Activated CD8-positive, alpha-beta T cell treated with anti-CD3 and anti-CD28 coated beads, Interleukin-2, amount 10 ng/mL, durations not matched to agents 7 days and 5 days (primary cell): ENCODE results near the gene NOP14. TPM values are rescaled to one million over a fixed set of nuclear protein-coding genes. Genes with fewer than 3 reads are reported as not detected.
"Not testable (repeated sequence)": the region's sequence is repeated elsewhere in the genome, so short reads cannot be mapped to it uniquely, and the experiment has no call there.

Source experiments
- ATAC-seq: fragments of 150-1000 bp; cut with Tn5 transposase; one replicate; pipeline ENCODE4 v1.10.0; 2021; ENCODE audit warnings: moderate library complexity
- CTCF ChIA-PET: fragments of 350-600 bp; sonication (Branson Sonifier 250); formaldehyde crosslinking; loops from one replicate; lab custom pipeline; 2021; ENCODE audit warnings: antibody characterized with exemption; lab: Charles Lee
- POLR2A ChIA-PET: fragments of 350-600 bp; sonication (Branson Sonifier 250); formaldehyde crosslinking; loops from one replicate; lab custom pipeline; 2021; ENCODE audit warnings: antibody characterized with exemption; lab: Charles Lee
- DNase-seq: peaks from one replicate; pipeline ENCODE4 v3.0.0-alpha.2; 2020
- H3K27ac Mint-ChIP-seq: one replicate; pipeline ENCODE4 v1.8.0; 2021; ENCODE audit warnings: mild to moderate bottlenecking, mixed read lengths
- H3K27me3 Mint-ChIP-seq: one replicate; pipeline ENCODE4 v1.8.0; 2021; ENCODE audit warnings: low read depth, mixed read lengths
- H3K36me3 Mint-ChIP-seq: one replicate; pipeline ENCODE4 v1.8.0; 2021; ENCODE audit warnings: low read depth, mixed read lengths
- H3K4me1 Mint-ChIP-seq: one replicate; pipeline ENCODE4 v1.8.0; 2021; ENCODE audit warnings: low read depth, mixed read lengths
- H3K4me3 Mint-ChIP-seq: one replicate; pipeline ENCODE4 v1.8.0; 2021; ENCODE audit warnings: mild to moderate bottlenecking, mixed read lengths
- H3K9me3 Mint-ChIP-seq: one replicate; pipeline ENCODE4 v1.8.0; 2022; ENCODE audit warnings: mixed read lengths; ENCODE audit not compliant: insufficient read depth
- total RNA-seq, 2 experiments: library from RNA; stranded (reverse); gene quantifications; one replicate each; pipeline ENCODE4 v1.2.3, GENCODE V29; 2021

Gene NOP14
- total RNA-seq, result 10 to 100 TPM; 47.6 to 52.3 TPM

GRCh38 chr4:2963175-2963965, at the start of gene NOP14, which contains the start of gene GRK4:
Gene NOP14, minus strand, starts transcription at chr4:2963406. Its CDS starts 87 bp downstream, at chr4:2963319.
Gene GRK4, plus strand, starts transcription at chr4:2963571. Its CDS starts 500 bp downstream, at chr4:2964071.
- CTCF ChIA-PET, result interaction anchor here (0.8 to 4.6 kb wide), 7 partner anchors 10 to 201 kb away, joined by 3 to 41 read pairs (median 12); no protein-coding TSS in a partner anchor
- Mint-ChIP-seq H3K9me3 (no peaks in the 10 kb centered on the region), H3K4me3 (peak within 1 kb of the TSS; percentile 74), H3K27ac (peak within 1 kb of the TSS; percentile 95), H3K4me1 (peaks cover 38% of the 10 kb centered on the region), H3K27me3 (no peaks in the 10 kb centered on the region), H3K36me3 (peaks cover 16% of the 10 kb centered on the region)
- peak; percentile 99 for DNase-seq
- POLR2A ChIA-PET, result interaction anchor here (0.5 to 3.0 kb wide), 12 partner anchors 9 to 1381 kb away, joined by 3 to 18 read pairs (median 3); partner anchors contain the start of genes HTT, HTT-AS and TNIP2
- peak; percentile 83 for ATAC-seq

GRCh38 chr4:3011456-3012220, 48.4 kb upstream of the NOP14 start:
- Mint-ChIP-seq H3K9me3 (no peaks in the 10 kb centered on the region), H3K27me3 (peaks cover 3% of the 10 kb centered on the region), H3K27ac (no peak overlapping the region), H3K36me3 (no peaks in the 10 kb centered on the region), H3K4me3 (no peak overlapping the region), H3K4me1 (no peaks in the 10 kb centered on the region)
- CTCF ChIA-PET, result no interaction called here
- ATAC-seq (no peak), DNase-seq (no peak)
- POLR2A ChIA-PET, result no interaction called here

GRCh38 chr4:3010998-3011397, 47.8 kb upstream of the NOP14 start:
- ATAC-seq (no peak), DNase-seq (no peak)
- POLR2A ChIA-PET, result no interaction called here
- H3K4me1 Mint-ChIP-seq, result no peaks in the 10 kb centered on the region
- H3K4me3 Mint-ChIP-seq, result no peak overlapping the region
- no peaks in the 10 kb centered on the region for H3K36me3 Mint-ChIP-seq
- CTCF ChIA-PET, result no interaction called here
- H3K9me3 Mint-ChIP-seq, result no peaks in the 10 kb centered on the region
- no peak overlapping the region for H3K27ac Mint-ChIP-seq
- H3K27me3 Mint-ChIP-seq, result peaks cover 3% of the 10 kb centered on the region

- Mint-ChIP-seq H3K4me3 (no peak overlapping the region), H3K4me1 (no peaks in the 10 kb centered on the region), H3K36me3 (no peaks in the 10 kb centered on the region), H3K27ac (no peak overlapping the region), H3K9me3 (no peaks in the 10 kb centered on the region), H3K27me3 (peaks cover 3% of the 10 kb centered on the region)
- POLR2A ChIA-PET, result no interaction called here
- DNase-seq, result no peak
- ATAC-seq, result no peak
- CTCF ChIA-PET, result no interaction called here
These were observed 47.4 kb upstream of the NOP14 start for GRCh38 chr4:3010577-3010976.

DNA sequence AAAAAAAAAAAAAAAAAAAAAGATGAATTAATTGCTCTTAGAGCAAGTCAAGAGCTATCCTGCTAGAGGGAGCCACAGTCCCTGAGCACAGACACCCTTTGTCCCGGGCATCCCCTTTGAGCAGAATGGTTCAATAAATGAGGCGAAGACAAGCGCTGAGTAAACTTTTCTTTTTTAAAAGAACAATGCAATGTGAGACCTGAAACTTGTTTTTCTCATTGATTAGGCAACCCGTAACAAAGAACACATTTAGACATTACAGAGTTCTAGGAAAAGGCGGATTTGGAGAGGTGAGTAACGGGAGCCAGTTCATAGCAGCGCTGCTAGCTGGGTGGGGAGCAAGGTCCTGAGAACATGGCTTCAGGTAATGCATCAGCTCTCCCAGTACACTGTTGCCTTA, 46.2 kb upstream of the NOP14 start:
- DNase-seq (peak; percentile 24), ATAC-seq (no peak)
- no peak overlapping the region for H3K27ac Mint-ChIP-seq
- H3K36me3 Mint-ChIP-seq, result no peaks in the 10 kb centered on the region
- ChIA-PET CTCF (interaction anchor here (0.8 to 1.2 kb wide), 2 partner anchors 29 to 31 kb away, joined by 3 to 5 read pairs; no protein-coding TSS in a partner anchor), POLR2A (no interaction called here)
- peaks cover 3% of the 10 kb centered on the region for H3K27me3 Mint-ChIP-seq
- no peak overlapping the region for H3K4me3 Mint-ChIP-seq
- H3K4me1 Mint-ChIP-seq, result no peaks in the 10 kb centered on the region
- no peaks in the 10 kb centered on the region for H3K9me3 Mint-ChIP-seq

DNA sequence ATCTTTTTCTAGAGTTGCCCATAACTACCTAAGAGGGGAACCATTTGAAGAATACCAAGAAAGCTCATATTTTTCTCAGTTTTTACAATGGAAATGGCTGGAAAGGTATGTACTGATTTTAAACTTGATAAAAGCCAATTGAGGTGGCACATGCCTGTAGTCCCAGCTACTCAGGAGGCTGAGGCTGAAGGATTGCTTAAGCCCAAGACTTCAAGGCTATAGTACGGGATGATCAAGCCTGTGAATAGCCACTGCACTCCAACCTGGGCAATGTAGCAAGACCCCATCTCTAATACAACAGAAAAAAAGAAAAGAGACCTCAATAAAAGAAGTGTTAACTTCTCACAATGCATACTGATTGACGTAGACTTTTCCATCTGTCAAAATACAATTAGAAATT, 44.5 kb upstream of the NOP14 start:
- DNase-seq, result no peak
- H3K27me3 Mint-ChIP-seq, result peaks cover 3% of the 10 kb centered on the region
- CTCF ChIA-PET, result no interaction called here
- no peak overlapping the region for H3K4me3 Mint-ChIP-seq
- no peaks in the 10 kb centered on the region for H3K36me3 Mint-ChIP-seq
- POLR2A ChIA-PET, result no interaction called here
- no peak for ATAC-seq
- H3K27ac Mint-ChIP-seq, result no peak overlapping the region
- H3K9me3 Mint-ChIP-seq, result no peaks in the 10 kb centered on the region
- no peaks in the 10 kb centered on the region for H3K4me1 Mint-ChIP-seq

- H3K4me1 Mint-ChIP-seq, result no peaks in the 10 kb centered on the region
- peaks cover 15% of the 10 kb centered on the region for H3K27me3 Mint-ChIP-seq
- no peak overlapping the region for H3K27ac Mint-ChIP-seq
- no peak overlapping the region for H3K4me3 Mint-ChIP-seq
- DNase-seq, result no peak
- POLR2A ChIA-PET, result no interaction called here
- CTCF ChIA-PET, result no interaction called here
- no peaks in the 10 kb centered on the region for H3K9me3 Mint-ChIP-seq
- no peaks in the 10 kb centered on the region for H3K36me3 Mint-ChIP-seq
- no peak for ATAC-seq
These were observed 33.2 kb upstream of the NOP14 start for GRCh38 chr4:2996415-2996814.

- ATAC-seq (no peak), DNase-seq (no peak)
- Mint-ChIP-seq H3K27me3 (peaks cover 20% of the 10 kb centered on the region), H3K9me3 (no peaks in the 10 kb centered on the region), H3K4me1 (no peaks in the 10 kb centered on the region), H3K36me3 (no peaks in the 10 kb centered on the region), H3K4me3 (no peak overlapping the region), H3K27ac (no peak overlapping the region)
- CTCF ChIA-PET, result no interaction called here
- POLR2A ChIA-PET, result interaction anchor here (0.6 kb wide), 1 partner anchor 820 kb away, joined by 5 read pairs; no protein-coding TSS in a partner anchor
These were observed 32.5 kb upstream of the NOP14 start for GRCh38 chr4:2995546-2996265.

DNA sequence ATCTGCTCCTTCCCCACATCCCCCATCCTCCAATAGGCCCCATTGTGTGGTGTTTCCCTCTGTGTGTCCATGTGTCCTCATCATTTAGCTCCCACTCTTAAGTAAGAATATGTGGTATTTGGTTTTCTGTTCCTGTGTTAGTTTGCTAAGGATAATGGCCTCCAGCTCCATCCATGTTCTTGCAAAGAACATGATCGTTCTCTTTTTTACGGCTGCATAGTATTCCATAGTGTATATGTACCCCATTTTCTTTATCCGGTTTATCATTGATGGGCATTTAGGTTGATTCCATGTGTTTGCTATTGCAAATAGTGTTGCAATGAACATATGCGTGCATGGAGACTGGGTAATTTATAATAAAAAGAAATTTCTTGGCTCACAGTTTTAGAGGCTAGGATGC, 31.7 kb upstream of the NOP14 start:
- Mint-ChIP-seq H3K9me3 (no peaks in the 10 kb centered on the region), H3K27me3 (peaks cover 22% of the 10 kb centered on the region), H3K4me3 (no peak overlapping the region), H3K27ac (no peak overlapping the region), H3K36me3 (no peaks in the 10 kb centered on the region), H3K4me1 (no peaks in the 10 kb centered on the region)
- ChIA-PET CTCF (no interaction called here), POLR2A (interaction anchor here (0.5 kb wide), 1 partner anchor 15 kb away, joined by 3 read pairs; no protein-coding TSS in a partner anchor)
- DNase-seq (no peak), ATAC-seq (no peak)

DNA sequence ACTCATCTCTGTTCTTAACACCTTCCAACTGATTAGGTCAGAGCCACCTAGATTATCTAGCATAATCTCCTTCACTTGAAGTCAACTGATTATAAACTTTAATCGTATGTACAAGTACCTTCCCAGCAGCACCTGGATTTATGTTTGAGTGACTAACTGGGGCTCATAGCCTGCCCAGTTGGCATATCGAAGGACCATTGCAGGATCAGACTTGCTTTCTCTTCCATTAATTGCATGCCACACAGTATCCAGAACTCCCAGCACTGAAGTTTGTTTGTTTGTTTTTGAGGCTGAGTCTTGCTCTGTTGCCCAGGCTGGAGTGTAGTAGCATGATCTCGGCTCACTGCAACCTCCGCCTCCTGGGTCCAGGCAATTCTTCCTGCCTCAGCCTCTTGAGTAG, 28.0 kb upstream of the NOP14 start:
- ChIA-PET CTCF (interaction anchor here (0.9 to 1.4 kb wide), 2 partner anchors 13 to 47 kb away, joined by 3 to 6 read pairs; no protein-coding TSS in a partner anchor), POLR2A (no interaction called here)
- H3K27me3 Mint-ChIP-seq, result peaks cover 12% of the 10 kb centered on the region
- DNase-seq, result no peak
- no peak overlapping the region for H3K4me3 Mint-ChIP-seq
- no peaks in the 10 kb centered on the region for H3K4me1 Mint-ChIP-seq
- no peak overlapping the region for H3K27ac Mint-ChIP-seq
- H3K9me3 Mint-ChIP-seq, result no peaks in the 10 kb centered on the region
- ATAC-seq, result no peak
- H3K36me3 Mint-ChIP-seq, result no peaks in the 10 kb centered on the region

DNA sequence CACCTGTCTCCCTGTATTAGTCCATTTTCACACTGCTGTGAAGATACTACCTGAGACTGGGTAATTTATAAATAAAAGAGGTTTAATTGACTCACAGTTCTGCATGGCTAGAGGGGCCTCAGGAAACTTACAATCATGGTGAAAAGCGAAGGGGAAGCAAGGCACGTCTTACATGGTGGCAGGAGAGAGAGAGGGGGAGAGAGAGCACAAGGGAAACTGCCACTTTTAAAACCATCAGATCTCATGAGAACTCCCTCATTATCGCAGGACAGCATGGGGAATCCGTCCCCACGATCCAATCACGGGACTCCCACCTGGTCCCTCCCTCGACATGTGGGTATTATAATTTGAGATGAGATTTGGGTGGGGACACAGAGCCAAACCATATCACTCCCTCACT, 20.5 kb upstream of the NOP14 start:
- DNase-seq, POLR2A ChIA-PET, ATAC-seq, H3K36me3 Mint-ChIP-seq, H3K4me3 Mint-ChIP-seq, H3K27ac Mint-ChIP-seq, H3K9me3 Mint-ChIP-seq, H3K4me1 Mint-ChIP-seq, CTCF ChIA-PET: not testable (repeated sequence)
- H3K27me3 Mint-ChIP-seq, result peaks cover 14% of the 10 kb centered on the region
